ENCODE results near the gene PFN2. TPM values are rescaled to one million over a fixed set of nuclear protein-coding genes. Genes with fewer than 3 reads are reported as not detected.
"Not testable (repeated sequence)": the region's sequence is repeated elsewhere in the genome, so short reads cannot be mapped to it uniquely, and the experiment has no call there.

The PFN2 gene
- total RNA-seq, 2 experiments from 2014 or later, result 4.3 to 5.4 TPM

DNA sequence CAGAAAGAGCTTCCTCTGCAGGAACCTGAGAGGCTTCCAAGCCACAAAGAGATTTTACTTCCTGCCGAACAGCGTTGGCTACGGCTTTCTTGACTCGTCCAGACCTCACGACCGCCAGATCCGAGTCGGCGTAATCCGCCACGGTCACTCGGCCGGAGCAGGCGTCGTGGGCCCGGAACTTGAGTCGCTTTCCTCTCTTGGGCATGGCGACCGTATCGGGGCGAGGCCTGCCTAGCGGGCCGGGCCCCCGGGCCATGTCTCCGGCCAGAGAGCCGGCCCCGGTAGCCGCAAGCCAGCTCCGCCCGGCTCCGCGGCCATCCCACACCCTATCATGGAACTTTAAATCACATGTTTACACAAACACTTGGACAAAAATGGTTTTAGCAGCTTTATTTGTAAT lies 12.4 kb upstream of the PFN2 start:
- not testable (repeated sequence) for H3K9me3 Mint-ChIP-seq

GRCh38 chr3:149981979-149982378 lies 11.3 kb upstream of the PFN2 start:
- H3K36me3 Mint-ChIP-seq; H3K27me3 Mint-ChIP-seq; DNase-seq; H3K27ac Mint-ChIP-seq; H3K9me3 Mint-ChIP-seq; H3K4me3 Mint-ChIP-seq; H3K4me1 Mint-ChIP-seq; POLR2A ChIA-PET; ATAC-seq (ENCODE audit: low read depth): not testable (repeated sequence)

More for the DNA sequence above, 12.4 kb upstream of the PFN2 start:
- ATAC-seq (ENCODE audit: low read depth); DNase-seq; H3K4me3 Mint-ChIP-seq; H3K27me3 Mint-ChIP-seq; H3K4me1 Mint-ChIP-seq; H3K36me3 Mint-ChIP-seq; H3K27ac Mint-ChIP-seq; POLR2A ChIA-PET: not testable (repeated sequence)

DNA sequence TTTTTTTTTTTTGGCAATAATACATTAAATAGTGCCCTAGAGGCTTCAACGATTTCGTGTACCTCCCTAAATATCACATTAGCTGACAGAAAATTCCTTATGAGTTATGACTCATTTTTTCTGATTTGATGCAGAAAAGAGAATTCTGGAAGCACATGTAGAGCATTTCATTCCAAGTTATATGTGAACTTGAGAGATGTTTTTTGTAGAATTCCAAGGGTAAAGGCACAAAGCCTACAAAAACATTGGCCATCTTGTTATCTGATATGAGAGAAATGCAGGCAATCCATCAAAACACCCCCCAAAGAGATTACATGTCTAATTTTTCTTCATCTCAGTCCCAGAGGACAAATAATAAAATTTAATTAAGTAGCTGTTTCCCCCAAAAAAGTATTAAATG lies 6.7 kb upstream of the PFN2 start:
- no peak for DNase-seq
- Mint-ChIP-seq H3K27ac (no peak overlapping the region), H3K36me3 (no peaks in the 10 kb centered on the region), H3K4me1 (no peaks in the 10 kb centered on the region), H3K4me3 (no peak overlapping the region), H3K9me3 (no peaks in the 10 kb centered on the region), H3K27me3 (peaks cover 43% of the 10 kb centered on the region)
- POLR2A ChIA-PET, result no interaction called here
- ATAC-seq (ENCODE audit: low read depth), result no peak

DNA sequence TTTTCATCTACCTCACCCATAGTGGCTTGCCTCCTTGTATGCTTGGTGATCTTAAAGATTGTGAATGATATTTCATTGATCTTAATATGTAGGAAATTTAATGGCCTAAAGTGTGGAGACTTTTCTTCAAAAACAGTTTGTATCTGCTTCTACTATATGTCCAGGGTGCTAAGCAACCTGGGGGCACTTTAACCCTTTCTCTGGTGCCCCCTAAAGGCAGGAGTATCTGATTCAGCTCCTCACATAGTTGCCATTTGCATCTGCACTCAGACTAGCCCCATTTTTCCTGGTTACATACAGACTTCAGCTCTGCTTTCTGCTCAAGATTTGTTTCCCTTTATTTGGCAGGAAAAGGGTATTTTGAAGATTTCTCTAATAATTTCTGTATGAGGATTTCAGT lies 5.2 kb upstream of the PFN2 start:
- no peak overlapping the region for H3K4me3 Mint-ChIP-seq
- no peaks in the 10 kb centered on the region for H3K9me3 Mint-ChIP-seq
- POLR2A ChIA-PET, result no interaction called here
- H3K36me3 Mint-ChIP-seq, result no peaks in the 10 kb centered on the region
- DNase-seq, result no peak
- no peak for ATAC-seq (ENCODE audit: low read depth)
- peaks cover 54% of the 10 kb centered on the region for H3K27me3 Mint-ChIP-seq
- H3K27ac Mint-ChIP-seq, result no peak overlapping the region
- H3K4me1 Mint-ChIP-seq, result peaks cover 7% of the 10 kb centered on the region

DNA sequence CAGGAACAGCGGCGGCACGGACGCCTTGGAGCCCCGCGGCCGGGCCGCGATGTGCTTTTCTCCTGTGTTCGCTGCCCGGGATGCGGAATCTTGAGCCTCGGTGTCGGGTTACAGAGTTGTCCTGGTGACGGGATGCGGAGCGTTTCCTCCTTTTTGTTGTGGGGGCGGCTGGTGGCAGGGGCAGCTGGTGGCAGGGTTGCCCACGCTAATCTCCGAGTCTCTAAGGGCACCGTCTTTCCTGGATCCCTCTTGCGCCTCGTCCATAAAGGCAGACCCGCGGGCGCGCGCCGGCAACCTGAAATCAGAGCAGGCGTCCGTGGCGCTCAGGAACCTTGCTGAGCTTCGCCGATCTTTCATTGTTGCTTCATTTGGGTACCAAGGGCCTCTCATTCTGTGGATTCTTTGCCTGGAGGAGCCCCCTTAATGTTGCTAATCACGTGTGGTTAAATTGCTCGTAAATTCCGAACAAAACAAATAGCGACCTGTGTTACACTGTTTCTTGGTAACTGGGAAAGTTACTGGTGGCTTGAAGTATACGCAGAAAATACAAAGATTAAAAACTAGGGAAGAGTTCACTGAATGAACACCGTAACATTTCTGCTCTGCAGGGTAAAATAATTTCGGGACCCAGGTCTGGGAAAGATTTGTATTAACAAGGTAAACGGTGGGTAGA lies 844 bp upstream of the PFN2 start:
- POLR2A ChIA-PET, result no interaction called here
- DNase-seq (peak; percentile 49), ATAC-seq (ENCODE audit: low read depth) (no peak)
- H3K27me3 Mint-ChIP-seq, result peaks cover 55% of the 10 kb centered on the region
- H3K36me3 Mint-ChIP-seq, result no peaks in the 10 kb centered on the region
- no peak overlapping the region for H3K27ac Mint-ChIP-seq
- no peaks in the 10 kb centered on the region for H3K9me3 Mint-ChIP-seq
- H3K4me3 Mint-ChIP-seq, result peak overlapping the region; percentile 81
- H3K4me1 Mint-ChIP-seq, result peaks cover 13% of the 10 kb centered on the region

DNA sequence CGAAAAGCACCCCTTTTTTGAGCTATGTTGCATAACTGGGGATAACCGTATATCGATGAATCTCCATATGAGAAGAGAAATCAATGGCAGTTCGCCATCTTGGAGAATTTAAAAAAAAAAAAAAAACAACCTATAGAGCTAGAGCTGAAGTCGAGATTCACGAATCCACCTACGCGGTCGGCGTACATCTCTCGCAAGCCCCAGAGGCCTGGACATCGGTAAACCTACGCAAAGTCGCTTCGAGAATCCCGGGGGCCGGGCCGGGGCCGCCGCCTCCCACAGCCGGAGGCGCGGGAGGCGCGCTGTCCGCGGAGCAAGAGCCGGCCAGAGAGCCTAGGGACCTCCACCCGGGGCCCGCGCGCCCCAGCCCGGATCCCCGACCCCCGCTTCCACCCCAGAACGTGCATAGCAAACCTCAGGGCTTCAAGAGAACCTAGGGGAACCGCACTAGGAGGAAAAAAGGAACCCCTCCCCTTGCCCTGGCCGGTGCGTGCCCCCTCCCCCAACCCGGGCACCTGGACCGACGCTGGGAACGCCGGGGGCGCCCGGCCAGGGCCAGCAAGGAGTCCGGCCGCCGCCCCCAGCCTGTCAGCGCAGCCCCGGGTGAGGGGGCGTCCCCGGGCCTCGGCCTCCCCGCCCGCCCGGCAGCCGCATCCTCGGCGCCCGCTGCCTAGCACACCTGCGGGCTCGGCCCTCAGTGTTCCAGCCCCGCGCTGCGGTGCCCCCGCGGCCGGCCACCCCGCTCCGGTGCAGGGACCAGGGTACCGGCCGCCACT lies 567 bp downstream of the PFN2 start:
- H3K9me3 Mint-ChIP-seq, result no peaks in the 10 kb centered on the region
- peaks cover 1% of the 10 kb centered on the region for H3K36me3 Mint-ChIP-seq
- peak; percentile 62 for ATAC-seq (ENCODE audit: low read depth)
- POLR2A ChIA-PET, result interaction anchor here (1.3 kb wide), 1 partner anchor 439 kb away, joined by 3 read pairs; no protein-coding TSS in a partner anchor
- H3K27me3 Mint-ChIP-seq, result peaks cover 47% of the 10 kb centered on the region
- H3K27ac Mint-ChIP-seq, result no peak overlapping the region
- H3K4me3 Mint-ChIP-seq, result peak overlapping the region; percentile 78
- peak; percentile 65 for DNase-seq
- peaks cover 13% of the 10 kb centered on the region for H3K4me1 Mint-ChIP-seq

- Mint-ChIP-seq H3K4me1 (peaks cover 13% of the 10 kb centered on the region), H3K36me3 (peaks cover 1% of the 10 kb centered on the region), H3K27me3 (peaks cover 39% of the 10 kb centered on the region), H3K27ac (no peak overlapping the region), H3K9me3 (no peaks in the 10 kb centered on the region), H3K4me3 (peak overlapping the region; percentile 78)
- DNase-seq (no peak), ATAC-seq (ENCODE audit: low read depth) (no peak)
- POLR2A ChIA-PET, result interaction anchor here (1.3 kb wide), 1 partner anchor 440 kb away, joined by 3 read pairs; no protein-coding TSS in a partner anchor
Observed at GRCh38 chr3:149969110-149969939, 1.4 kb downstream of the PFN2 start.

DNA sequence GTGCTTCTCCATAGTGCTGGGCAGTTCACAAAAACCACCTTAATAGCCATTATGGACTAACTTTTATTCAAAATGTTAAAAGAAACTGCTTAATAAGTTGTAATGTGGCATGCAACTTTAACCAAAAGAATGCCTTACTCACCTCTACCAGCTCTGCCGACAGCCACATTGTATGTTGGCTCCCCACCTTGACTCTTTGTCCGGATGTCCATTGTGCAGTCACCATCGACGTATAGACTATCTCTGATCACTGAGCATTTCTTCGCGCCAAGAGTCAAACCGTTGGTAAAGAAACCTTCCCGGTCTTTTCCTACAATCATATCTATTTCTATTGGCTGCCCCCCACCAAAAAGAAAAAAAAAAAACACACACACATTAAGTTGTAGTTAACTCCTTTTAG lies 2.5 kb downstream of the PFN2 start:
- no peak for ATAC-seq (ENCODE audit: low read depth)
- Mint-ChIP-seq H3K4me3 (no peak overlapping the region), H3K4me1 (peaks cover 13% of the 10 kb centered on the region), H3K36me3 (peaks cover 1% of the 10 kb centered on the region), H3K27ac (no peak overlapping the region), H3K9me3 (no peaks in the 10 kb centered on the region), H3K27me3 (peaks cover 28% of the 10 kb centered on the region)
- POLR2A ChIA-PET, result no interaction called here
- no peak for DNase-seq

DNA sequence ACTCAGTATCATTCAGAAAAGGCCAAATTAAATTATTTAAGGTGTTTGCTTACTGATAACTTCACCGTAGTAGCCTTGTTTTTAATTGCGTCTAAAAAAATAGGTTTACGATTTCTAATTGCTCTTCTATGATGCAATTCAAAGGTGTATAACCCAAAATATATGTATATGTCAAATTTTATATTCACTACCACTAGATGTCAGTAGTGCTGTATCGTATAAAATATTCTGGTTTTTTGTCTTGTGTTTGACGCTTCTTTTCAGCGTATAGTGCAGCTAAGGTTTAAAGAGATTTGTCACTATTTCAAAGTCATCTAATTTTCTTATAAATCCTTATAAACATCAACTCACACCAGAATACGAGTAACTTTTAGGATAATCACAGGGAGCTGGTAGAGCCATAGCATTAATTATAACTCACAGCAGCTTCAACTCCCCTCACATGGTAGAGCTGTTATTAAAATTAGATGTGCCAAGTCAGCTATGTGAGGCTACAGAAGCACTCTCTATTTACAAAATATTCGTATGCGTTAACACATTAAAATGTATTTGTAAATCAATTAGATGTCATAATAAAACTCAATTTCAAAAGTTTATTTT lies 3.5 kb downstream of the PFN2 start:
- Mint-ChIP-seq H3K4me1 (peaks cover 13% of the 10 kb centered on the region), H3K27ac (no peak overlapping the region), H3K36me3 (peaks cover 1% of the 10 kb centered on the region), H3K9me3 (no peaks in the 10 kb centered on the region), H3K4me3 (no peak overlapping the region), H3K27me3 (peaks cover 19% of the 10 kb centered on the region)
- no peak for ATAC-seq (ENCODE audit: low read depth)
- no peak for DNase-seq
- POLR2A ChIA-PET, result no interaction called here

DNA sequence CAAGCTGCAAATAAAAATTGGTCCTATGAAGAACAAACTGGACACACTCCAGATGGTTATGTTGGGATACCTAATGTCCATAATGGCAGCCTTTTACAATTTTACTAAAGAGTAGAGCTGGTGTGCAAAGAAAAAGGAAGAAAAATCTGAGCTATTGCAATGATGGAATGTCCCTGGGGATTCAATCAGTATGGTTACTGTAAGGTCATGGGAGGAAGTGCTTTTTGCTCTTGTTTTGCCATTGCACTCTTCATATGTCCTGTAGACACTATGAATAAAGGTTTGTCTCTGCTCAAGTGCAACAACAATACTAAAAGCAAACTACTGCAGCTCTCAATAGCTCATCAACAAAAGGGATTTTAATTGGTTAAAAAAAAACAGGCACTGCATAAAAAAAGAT lies 5.4 kb downstream of the PFN2 start:
- Mint-ChIP-seq H3K4me3 (no peak overlapping the region), H3K4me1 (peaks cover 6% of the 10 kb centered on the region), H3K36me3 (peaks cover 5% of the 10 kb centered on the region), H3K27ac (no peak overlapping the region), H3K27me3 (peaks cover 10% of the 10 kb centered on the region), H3K9me3 (no peaks in the 10 kb centered on the region)
- POLR2A ChIA-PET, result interaction anchor here (0.6 kb wide), 1 partner anchor 158 kb away, joined by 4 read pairs; no protein-coding TSS in a partner anchor
- ATAC-seq (ENCODE audit: low read depth), result no peak
- DNase-seq, result no peak

DNA sequence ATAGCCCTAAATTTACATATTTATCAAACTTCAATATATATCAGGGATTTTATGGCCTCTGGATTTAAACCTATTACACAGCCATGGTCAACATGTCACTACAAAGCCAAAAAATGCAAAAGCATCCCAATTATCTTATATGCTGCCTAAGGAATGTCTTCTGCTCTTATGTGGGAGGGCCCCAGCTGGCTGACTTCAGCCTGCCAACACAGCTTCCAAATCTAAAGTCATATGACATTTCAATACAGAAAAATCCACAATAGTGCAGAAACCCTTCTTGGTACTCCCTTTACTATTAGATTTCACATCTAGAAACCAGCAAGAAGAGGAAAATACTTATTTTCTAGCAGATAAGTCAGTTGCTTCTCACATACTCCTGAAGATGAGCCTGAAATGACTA lies 6.4 kb downstream of the PFN2 start:
- POLR2A ChIA-PET, result no interaction called here
- Mint-ChIP-seq H3K4me1 (peaks cover 2% of the 10 kb centered on the region), H3K36me3 (peaks cover 5% of the 10 kb centered on the region), H3K27ac (no peak overlapping the region), H3K9me3 (no peaks in the 10 kb centered on the region), H3K4me3 (no peak overlapping the region), H3K27me3 (peaks cover 7% of the 10 kb centered on the region)
- no peak for DNase-seq
- no peak for ATAC-seq (ENCODE audit: low read depth)

DNA sequence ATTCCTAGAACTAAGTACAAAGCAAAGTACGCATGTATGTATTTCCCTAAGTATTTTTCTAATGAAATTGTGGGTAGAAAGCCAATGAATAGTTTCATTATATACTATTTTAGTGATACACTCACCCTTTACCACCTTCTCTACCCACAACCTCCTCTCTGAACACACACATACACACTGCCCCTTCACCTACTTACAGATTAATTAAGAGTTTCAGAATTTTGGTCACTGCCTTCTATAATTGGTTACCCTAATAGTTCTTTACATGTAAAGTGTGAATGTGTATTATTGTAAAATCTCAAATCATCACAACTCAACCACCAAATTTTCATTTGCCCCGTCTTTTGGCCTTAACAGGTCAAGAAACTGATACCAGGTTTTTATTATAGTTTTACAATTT lies 7.2 kb downstream of the PFN2 start:
- ATAC-seq (ENCODE audit: low read depth), result no peak
- Mint-ChIP-seq H3K9me3 (no peaks in the 10 kb centered on the region), H3K27ac (no peak overlapping the region), H3K4me1 (peaks cover 2% of the 10 kb centered on the region), H3K4me3 (no peak overlapping the region), H3K27me3 (peaks cover 2% of the 10 kb centered on the region), H3K36me3 (peaks cover 5% of the 10 kb centered on the region)
- no peak for DNase-seq
- POLR2A ChIA-PET, result no interaction called here

DNA sequence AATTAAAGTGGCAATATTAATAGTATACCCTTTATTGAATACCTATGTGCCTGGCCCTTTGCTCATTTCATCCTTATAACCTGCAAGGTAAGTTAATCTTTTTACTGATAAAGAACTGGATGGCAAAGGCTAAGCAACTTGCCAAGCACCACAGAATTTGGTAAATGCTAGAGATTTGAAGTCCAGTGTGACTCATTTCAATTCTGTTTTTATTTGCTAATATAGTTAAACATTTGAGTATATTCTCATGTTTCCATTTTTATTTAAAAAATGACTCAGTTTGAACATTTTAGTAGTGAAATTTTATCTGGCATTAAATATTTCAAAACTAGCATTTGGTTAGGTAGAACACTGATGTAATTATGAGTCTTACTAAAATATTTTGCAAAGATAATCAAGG lies 11.3 kb downstream of the PFN2 start:
- DNase-seq (no peak), ATAC-seq (ENCODE audit: low read depth) (no peak)
- H3K27ac Mint-ChIP-seq, result no peak overlapping the region

More for the DNA sequence above, 11.3 kb downstream of the PFN2 start:
- Mint-ChIP-seq H3K4me3 (no peak overlapping the region), H3K36me3 (peaks cover 4% of the 10 kb centered on the region), H3K9me3 (no peaks in the 10 kb centered on the region), H3K27me3 (no peaks in the 10 kb centered on the region), H3K4me1 (peaks cover 6% of the 10 kb centered on the region)
- POLR2A ChIA-PET, result no interaction called here

Data from activated naive CD8-positive, alpha-beta T cell treated with anti-CD3 and anti-CD28 coated beads, Interleukin-2, amount 10 ng/mL, durations not matched to agents 7 days and 5 days (primary cell).